GM12878 (cell line): ENCODE data around the gene BORCS8. TPM values are rescaled to one million over a fixed set of nuclear protein-coding genes. Genes with fewer than 3 reads are reported as not detected.

Experiments
- ATAC-seq: fragments of 200-7000 bp; cut with Tn5 transposase; 3 replicates; pipeline ENCODE4 v1.9.1; 2020; ENCODE audit warnings: mild to moderate bottlenecking, moderate library complexity
- BruUV-seq: library from RNA; stranded (reverse); fragments of 400-500 nt; replicated peaks from 2 replicates; lab custom pipeline; 2021; lab: Mats Ljungman, UMichigan
- CTCF ChIA-PET: fragments of 300-600 bp; sonication (Branson Sonifier 250); formaldehyde crosslinking; extraction: SDS; loops from one replicate; lab custom pipeline; 2021; ENCODE audit warnings: inconsistent platforms; lab: Yijun Ruan, JAX
- POLR2A ChIA-PET: fragments of 350-600 bp; formaldehyde crosslinking; extraction: SDS; loops from one replicate; lab custom pipeline; 2021; ENCODE audit warnings: inconsistent platforms; lab: Charles Lee
- RAD21 ChIA-PET: fragments of 300-600 bp; sonication (Branson Sonifier 250); formaldehyde crosslinking; loops from one replicate; lab custom pipeline; 2023; ENCODE audit warnings: antibody characterized with exemption; ENCODE audit not compliant: unreplicated experiment; lab: Charles Lee
- SMC1A ChIA-PET: fragments of 300-600 bp; sonication (Branson Sonifier 250); formaldehyde crosslinking; loops from one replicate; lab custom pipeline; 2023; ENCODE audit not compliant: unreplicated experiment, uncharacterized antibody; lab: Charles Lee
- DNase-seq: peaks from one replicate; pipeline ENCODE4 v3.0.0-alpha.2; 2011; ENCODE audit warnings: low read depth, low spot score
- FAIRE-seq: peaks from 3 replicates; lab custom pipeline; 2011; peaks lifted over from hg19 to GRCh38; lab: Jason Lieb, UNC
- H2AFZ ChIP-seq: 2 replicates; pipeline ENCODE4 v1.6.0; 2011; ENCODE audit warnings: low read depth, low read length, control low read depth; ENCODE audit not compliant: control insufficient read depth
- H3K27ac ChIP-seq: 2 replicates; pipeline ENCODE4 v1.5.1; 2011; ENCODE audit warnings: control low read depth; ENCODE audit not compliant: control insufficient read depth, insufficient read depth
- H3K27me3 ChIP-seq, 2 experiments: replicated peaks in 1 of 2; 2 replicates each; pipeline versions ENCODE4 v1.6.0 to v1.6.1; 2011; ENCODE audit warnings: low read length in 1 of 2; ENCODE audit not compliant: control insufficient read depth in 2 of 2, insufficient read depth in 2 of 2
- H3K36me3 ChIP-seq, 2 experiments: 2 replicates each; pipeline ENCODE4 v1.5.1; 2011; ENCODE audit warnings: low read length in 1 of 2; ENCODE audit not compliant: control insufficient read depth in 2 of 2, insufficient read depth in 2 of 2
- H3K4me1 ChIP-seq: 2 replicates; pipeline ENCODE4 v1.6.1; 2011; ENCODE audit warnings: mild to moderate bottlenecking, low read length, moderate library complexity, mixed read lengths; ENCODE audit not compliant: control insufficient read depth, insufficient read depth
- H3K4me2 ChIP-seq: 2 replicates; pipeline ENCODE4 v1.6.0; 2011; ENCODE audit warnings: control low read depth; ENCODE audit not compliant: control insufficient read depth, insufficient read depth
- H3K4me3 ChIP-seq: fragments of 200-600 bp; sonication (generic); 2 replicates; pipeline ENCODE4 v1.5.1; 2016
- H3K79me2 ChIP-seq: 2 replicates; pipeline ENCODE4 v1.6.0; 2011; ENCODE audit warnings: low read length; ENCODE audit not compliant: control insufficient read depth, insufficient read depth
- H3K9ac ChIP-seq: 2 replicates; pipeline ENCODE4 v1.8.0; 2011; ENCODE audit warnings: low read length, control low read depth, mixed read lengths; ENCODE audit not compliant: control insufficient read depth, insufficient read depth
- H3K9me3 ChIP-seq: replicated peaks from 3 replicates; pipeline ENCODE4 v1.5.1; 2011; ENCODE audit warnings: mild to moderate bottlenecking, low read length; ENCODE audit not compliant: control insufficient read depth, insufficient read depth
- H4K20me1 ChIP-seq: 2 replicates; pipeline ENCODE4 v1.6.0; 2011; ENCODE audit not compliant: control insufficient read depth, insufficient read depth
- CHD4 ChIP-seq: fragments of 200-600 bp; sonication (generic); IDR thresholded peaks from 2 replicates; pipeline ENCODE4 v1.6.1; 2016; ENCODE audit warnings: mild to moderate bottlenecking
- CREM ChIP-seq: IDR thresholded peaks from 2 replicates; pipeline ENCODE4 v1.6.1; 2014; ENCODE audit warnings: antibody characterized with exemption, low read depth
- DPF2 ChIP-seq: fragments of 450-650 bp; IDR thresholded peaks from 2 replicates; pipeline ENCODE4 v1.6.1; 2017; ENCODE audit warnings: mild to moderate bottlenecking
- HDGF ChIP-seq: fragments of 450-650 bp; IDR thresholded peaks from 2 replicates; pipeline ENCODE4 v1.6.1; 2016; ENCODE audit warnings: antibody characterized with exemption
- NFXL1 ChIP-seq: fragments of 450-650 bp; IDR thresholded peaks from 2 replicates; pipeline ENCODE4 v1.6.1; 2017; ENCODE audit warnings: antibody characterized with exemption, mild to moderate bottlenecking, borderline replicate concordance
- NR2F1 ChIP-seq: fragments of 450-650 bp; conservative IDR thresholded peaks from 2 replicates; pipeline ENCODE4 v1.6.1; 2017; ENCODE audit warnings: mild to moderate bottlenecking
- NRF1 ChIP-seq: conservative IDR thresholded peaks from 2 replicates; pipeline ENCODE4 v1.6.1; 2011; ENCODE audit warnings: mild to moderate bottlenecking, low read depth, low read length, improper control_type of control experiment
- PML ChIP-seq: IDR thresholded peaks from 2 replicates; pipeline ENCODE4 v1.6.1; 2012; ENCODE audit warnings: low read length, inconsistent platforms
- SMARCA5 ChIP-seq: fragments of 450-650 bp; IDR thresholded peaks from 2 replicates; pipeline ENCODE4 v1.6.1; 2017; ENCODE audit warnings: mild to moderate bottlenecking
- in situ Hi-C: fragments of 300-500 bp; cut with MboI; formaldehyde crosslinking; loops from 9 replicates; pipeline ENCODE4 v1.14.3; 2018; ENCODE audit warnings: mixed read lengths
- intact Hi-C: fragments of 100-400 bp; cut with micrococcal nuclease; formaldehyde crosslinking; loops from one replicate; pipeline ENCODE4 v1.14.2; 2022; ENCODE audit not compliant: unreplicated experiment
- polyA plus RNA-seq, 11 experiments: library from polyadenylated mRNA; depleted of rRNA in 4 of 11; unstranded in 6 of 11; stranded (reverse) in 5 of 11; fragments of >200 nt; fragmentation: Nextera tagmentation in 4 of 11; fragmentation: Illumina TruSeq in 1 of 11; extraction: Ambion mirVana in 4 of 11; extraction: Trizol in 1 of 11; gene quantifications; 1 replicate in 1 of 11; 2 replicates in 10 of 11; pipeline versions ENCODE4 v1.2.1 to v1.2.3, GENCODE V29; 2011 to 2016; ENCODE audit warnings: inconsistent platforms in 2 of 11, missing spikeins in 2 of 11, low read depth in 1 of 11
- total RNA-seq, 4 experiments: library from RNA; depleted of rRNA in 3 of 4; stranded (reverse); fragments of >200 nt in 3 of 4; fragmentation: Illumina TruSeq in 1 of 4; extraction: Trizol in 1 of 4; gene quantifications; 2 replicates each; pipeline versions ENCODE4 v1.2.1 to v1.2.3, GENCODE V29; 2013 to 2021
- TF ChIP-seq, protein P1 (sequence below): fragments of 450-650 bp; IDR thresholded peaks from 2 replicates; pipeline ENCODE4 v1.6.1; 2018; ENCODE audit warnings: borderline replicate concordance, mild to moderate bottlenecking; ENCODE audit not compliant: partially characterized antibody
- TF ChIP-seq, protein P2 (sequence below): IDR thresholded peaks from 2 replicates; pipeline ENCODE4 v1.6.1; 2012; ENCODE audit warnings: low read depth, low read length, improper control_type of control experiment
- TF ChIP-seq, protein P3 (sequence below): IDR thresholded peaks from 2 replicates; pipeline ENCODE4 v1.6.1; 2011; ENCODE audit warnings: mild to moderate bottlenecking, low read depth, low read length, moderate library complexity; ENCODE audit not compliant: insufficient replicate concordance
- TF ChIP-seq, protein P4 (sequence below): IDR thresholded peaks from 2 replicates; pipeline ENCODE4 v1.6.1; 2011; ENCODE audit warnings: low read depth, mild to moderate bottlenecking, low read length, moderate library complexity, borderline replicate concordance; ENCODE audit errors: extremely low read depth

BORCS8 gene
- total and polyA plus RNA-seq, 10 of the 15 experiments (the other 5 are each of a cell fraction or from before 2014, with no cell fraction given), result 3.7 to 40.3 (median 23.4) TPM

DNA sequence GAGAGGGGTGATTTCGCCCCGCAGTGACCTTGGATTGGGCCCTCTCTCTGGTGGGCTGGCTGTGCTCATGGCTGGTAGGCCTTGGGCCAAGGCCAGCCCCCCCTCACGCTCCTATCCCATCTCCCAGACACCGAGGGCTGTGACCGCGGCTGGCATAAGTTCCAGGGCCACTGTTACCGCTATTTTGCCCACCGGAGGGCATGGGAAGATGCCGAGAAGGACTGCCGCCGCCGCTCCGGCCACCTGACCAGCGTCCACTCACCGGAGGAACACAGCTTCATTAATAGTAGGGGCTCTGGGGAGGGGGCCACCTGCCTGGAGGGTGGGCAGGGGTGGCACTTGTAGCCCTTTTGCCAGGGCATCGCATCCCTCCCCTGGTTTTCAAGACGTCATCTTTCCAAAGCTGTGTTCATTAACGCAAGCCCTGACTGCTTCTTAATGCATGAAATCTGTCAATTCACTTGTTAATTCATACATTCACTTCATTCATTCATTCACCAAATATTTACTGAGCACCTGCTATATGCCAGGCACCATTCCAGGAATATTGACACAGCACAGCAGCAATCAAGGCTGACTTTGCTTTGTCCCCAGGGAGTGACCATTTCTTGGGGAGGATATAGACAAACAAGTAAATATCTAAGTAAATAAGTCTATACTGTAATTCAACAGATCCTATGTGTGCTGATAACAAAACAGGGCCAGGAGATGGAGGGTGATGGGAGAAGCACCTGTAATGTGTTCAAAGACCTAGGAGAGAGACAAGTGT, 46.4 kb upstream of the BORCS8 start (continued):
- TF ChIP-seq, protein P1, sequence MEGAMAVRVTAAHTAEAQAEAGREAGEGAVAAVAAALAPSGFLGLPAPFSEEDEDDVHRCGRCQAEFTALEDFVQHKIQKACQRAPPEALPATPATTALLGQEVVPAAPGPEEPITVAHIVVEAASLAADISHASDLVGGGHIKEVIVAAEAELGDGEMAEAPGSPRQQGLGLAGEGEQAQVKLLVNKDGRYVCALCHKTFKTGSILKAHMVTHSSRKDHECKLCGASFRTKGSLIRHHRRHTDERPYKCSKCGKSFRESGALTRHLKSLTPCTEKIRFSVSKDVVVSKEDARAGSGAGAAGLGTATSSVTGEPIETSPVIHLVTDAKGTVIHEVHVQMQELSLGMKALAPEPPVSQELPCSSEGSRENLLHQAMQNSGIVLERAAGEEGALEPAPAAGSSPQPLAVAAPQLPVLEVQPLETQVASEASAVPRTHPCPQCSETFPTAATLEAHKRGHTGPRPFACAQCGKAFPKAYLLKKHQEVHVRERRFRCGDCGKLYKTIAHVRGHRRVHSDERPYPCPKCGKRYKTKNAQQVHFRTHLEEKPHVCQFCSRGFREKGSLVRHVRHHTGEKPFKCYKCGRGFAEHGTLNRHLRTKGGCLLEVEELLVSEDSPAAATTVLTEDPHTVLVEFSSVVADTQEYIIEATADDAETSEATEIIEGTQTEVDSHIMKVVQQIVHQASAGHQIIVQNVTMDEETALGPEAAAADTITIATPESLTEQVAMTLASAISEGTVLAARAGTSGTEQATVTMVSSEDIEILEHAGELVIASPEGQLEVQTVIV, result no peak

DNA sequence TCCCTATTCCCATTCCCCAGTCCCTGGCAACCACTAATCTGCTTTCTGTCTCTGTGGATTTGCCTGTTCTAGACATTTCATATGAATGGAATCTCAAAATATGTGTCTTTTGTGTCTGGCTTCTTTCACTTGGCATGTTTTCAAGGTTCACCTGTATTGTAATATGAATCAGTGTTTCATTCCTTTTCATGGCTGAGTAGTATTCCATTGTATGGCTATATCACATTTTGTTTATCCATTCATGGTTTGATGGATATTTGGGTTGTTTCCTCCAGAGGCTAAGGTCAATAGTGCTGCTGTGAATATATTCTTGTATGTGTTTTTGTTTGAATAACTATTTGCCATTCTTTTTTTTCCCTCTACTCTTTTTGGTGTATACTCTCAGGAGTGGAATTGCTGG, 44.2 kb upstream of the BORCS8 start:
- no peaks in the 10 kb centered on the region; a peak in 1 of 4 replicates for H3K27me3 ChIP-seq
- H3K9ac ChIP-seq, result no peak overlapping the region
- BruUV-seq, result no TSS peak
- peaks cover 11% of the 10 kb centered on the region; the same call in 2 of the 3 replicates for H3K9me3 ChIP-seq
- no peak overlapping the region for H2AFZ ChIP-seq
- ChIA-PET SMC1A (interaction anchor here (1.0 kb wide), 1 partner anchor 11 kb away, joined by 4 read pairs; no protein-coding TSS in a partner anchor), POLR2A (no interaction called here), CTCF (no interaction called here), RAD21 (no interaction called here)
- no peaks in the 10 kb centered on the region for H4K20me1 ChIP-seq
- H3K4me1 ChIP-seq, result no peaks in the 10 kb centered on the region
- in situ Hi-C loops, result no loop called here
- H3K4me3 ChIP-seq, result no peak overlapping the region
- intact Hi-C loops, result no loop called here
- H3K79me2 ChIP-seq, result no peaks in the 10 kb centered on the region
- DNase-seq (no peak), FAIRE-seq (no peak), ATAC-seq (no peak)
- no peak overlapping the region for H3K4me2 ChIP-seq
- no peak overlapping the region for H3K27ac ChIP-seq
- H3K36me3 ChIP-seq, result no peaks in the 10 kb centered on the region
- no peak for TF ChIP-seq NFXL1
- no peak for TF ChIP-seq DPF2
- TF ChIP-seq NRF1, result no peak
- TF ChIP-seq, protein P2, sequence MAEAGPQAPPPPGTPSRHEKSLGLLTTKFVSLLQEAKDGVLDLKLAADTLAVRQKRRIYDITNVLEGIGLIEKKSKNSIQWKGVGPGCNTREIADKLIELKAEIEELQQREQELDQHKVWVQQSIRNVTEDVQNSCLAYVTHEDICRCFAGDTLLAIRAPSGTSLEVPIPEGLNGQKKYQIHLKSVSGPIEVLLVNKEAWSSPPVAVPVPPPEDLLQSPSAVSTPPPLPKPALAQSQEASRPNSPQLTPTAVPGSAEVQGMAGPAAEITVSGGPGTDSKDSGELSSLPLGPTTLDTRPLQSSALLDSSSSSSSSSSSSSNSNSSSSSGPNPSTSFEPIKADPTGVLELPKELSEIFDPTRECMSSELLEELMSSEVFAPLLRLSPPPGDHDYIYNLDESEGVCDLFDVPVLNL, result no peak
- TF ChIP-seq, protein P3, sequence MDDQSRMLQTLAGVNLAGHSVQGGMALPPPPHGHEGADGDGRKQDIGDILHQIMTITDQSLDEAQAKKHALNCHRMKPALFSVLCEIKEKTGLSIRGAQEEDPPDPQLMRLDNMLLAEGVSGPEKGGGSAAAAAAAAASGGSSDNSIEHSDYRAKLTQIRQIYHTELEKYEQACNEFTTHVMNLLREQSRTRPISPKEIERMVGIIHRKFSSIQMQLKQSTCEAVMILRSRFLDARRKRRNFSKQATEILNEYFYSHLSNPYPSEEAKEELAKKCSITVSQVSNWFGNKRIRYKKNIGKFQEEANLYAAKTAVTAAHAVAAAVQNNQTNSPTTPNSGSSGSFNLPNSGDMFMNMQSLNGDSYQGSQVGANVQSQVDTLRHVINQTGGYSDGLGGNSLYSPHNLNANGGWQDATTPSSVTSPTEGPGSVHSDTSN, result no peak
- TF ChIP-seq PML, result no peak
- TF ChIP-seq CHD4, result no peak
- TF ChIP-seq NR2F1, result no peak
- no peak for TF ChIP-seq CREM
- no peak for TF ChIP-seq HDGF
- TF ChIP-seq, protein P4, sequence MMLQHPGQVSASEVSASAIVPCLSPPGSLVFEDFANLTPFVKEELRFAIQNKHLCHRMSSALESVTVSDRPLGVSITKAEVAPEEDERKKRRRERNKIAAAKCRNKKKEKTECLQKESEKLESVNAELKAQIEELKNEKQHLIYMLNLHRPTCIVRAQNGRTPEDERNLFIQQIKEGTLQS, result no peak
- TF ChIP-seq, protein P1, result no peak
- no peak for TF ChIP-seq SMARCA5
